Measurements from ENCODE around the gene DXO.
"Not testable (repeated sequence)": the region's sequence is repeated elsewhere in the genome, so short reads cannot be mapped to it uniquely, and the experiment has no call there.

DXO gene

GRCh38 chr6:31980195-31980876 is 8.4 kb upstream of the DXO start:
- not testable (repeated sequence) for DNase-seq (ENCODE audit: low read depth in 1 of 2, low spot score in 1 of 2)

- no peak for DNase-seq (ENCODE audit: low read depth in 1 of 2, low spot score in 1 of 2)
Observed at GRCh38 chr6:31979238-31979898, 7.4 kb upstream of the DXO start.

- DNase-seq (ENCODE audit: low read depth in 1 of 2, low spot score in 1 of 2): no peak
Observed at GRCh38 chr6:31978831-31979230, 6.9 kb upstream of the DXO start.

- DNase-seq (ENCODE audit: low read depth in 1 of 2, low spot score in 1 of 2): no peak
Observed at GRCh38 chr6:31977816-31978431, 6.0 kb upstream of the DXO start.

GRCh38 chr6:31976065-31976464 is 4.1 kb upstream of the DXO start:
- DNase-seq (ENCODE audit: low read depth in 1 of 2, low spot score in 1 of 2): not testable (repeated sequence)

GRCh38 chr6:31972709-31973350 is 892 bp upstream of the DXO start:
- DNase-seq (ENCODE audit: low read depth in 1 of 2, low spot score in 1 of 2): no peak

GRCh38 chr6:31971279-31971992 is 502 bp downstream of the DXO start:
- no peak for DNase-seq (ENCODE audit: low read depth in 1 of 2, low spot score in 1 of 2)

- no peak for DNase-seq (ENCODE audit: low read depth in 1 of 2, low spot score in 1 of 2)
Observed at GRCh38 chr6:31970604-31971271, 1.2 kb downstream of the DXO start.

GRCh38 chr6:31969712-31970603 is 2.0 kb downstream of the DXO start:
- no peak for DNase-seq (ENCODE audit: low read depth in 1 of 2, low spot score in 1 of 2)

GRCh38 chr6:31968791-31969711 is 2.9 kb downstream of the DXO start:
- no peak for DNase-seq (ENCODE audit: low read depth in 1 of 2, low spot score in 1 of 2)

- no peak for DNase-seq (ENCODE audit: low read depth in 1 of 2, low spot score in 1 of 2)
Observed at GRCh38 chr6:31968326-31968725, 3.6 kb downstream of the DXO start.

- no peak for DNase-seq (ENCODE audit: low read depth in 1 of 2, low spot score in 1 of 2)
Observed at GRCh38 chr6:31967926-31968320, 4.0 kb downstream of the DXO start.

- DNase-seq (ENCODE audit: low read depth in 1 of 2, low spot score in 1 of 2): no peak
Observed at GRCh38 chr6:31966997-31967925, 4.7 kb downstream of the DXO start.

GRCh38 chr6:31966506-31966905 is 5.4 kb downstream of the DXO start:
- no peak for DNase-seq (ENCODE audit: low read depth in 1 of 2, low spot score in 1 of 2)

- DNase-seq (ENCODE audit: low read depth in 1 of 2, low spot score in 1 of 2): no peak
Observed at GRCh38 chr6:31965700-31966099, 6.2 kb downstream of the DXO start.

- no peak for DNase-seq (ENCODE audit: low read depth in 1 of 2, low spot score in 1 of 2)
Observed at GRCh38 chr6:31963921-31964320, 8.0 kb downstream of the DXO start.

GRCh38 chr6:31961616-31962015 is 10.3 kb downstream of the DXO start:
- no peak for DNase-seq (ENCODE audit: low read depth in 1 of 2, low spot score in 1 of 2)
